NOMO-1 treated with dmso at 0.1 percent for 144 hours (cell line): ENCODE measurements around the gene NUBP1.
A peak's percentile ranks its signal among the peaks of the same experiment; 100 is the strongest.

Experiments
- DNase-seq: peaks from one replicate; lab custom pipeline; 2025; ENCODE audit not compliant: unreplicated experiment; lab: John Stamatoyannopoulos, UW

The NUBP1 gene

DNA sequence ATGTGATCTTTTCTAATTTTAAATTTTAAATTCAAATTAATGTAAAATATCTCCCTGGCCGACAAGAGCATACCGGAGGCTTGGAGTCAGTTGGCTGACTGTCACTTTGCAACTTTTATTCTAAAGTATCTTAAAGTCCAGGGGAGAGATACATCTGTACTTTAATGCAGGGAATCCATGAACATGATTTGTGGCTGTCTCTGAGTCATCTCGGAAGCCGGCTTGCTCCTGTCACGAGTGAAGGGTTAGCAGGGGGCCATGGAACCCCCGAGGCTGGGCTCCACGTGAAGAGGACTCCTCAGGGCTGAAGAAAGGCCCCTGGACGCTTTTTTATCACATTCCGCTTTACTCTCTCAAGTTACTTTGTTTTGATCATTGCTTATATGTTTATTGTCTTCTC, 61.7 kb downstream of the NUBP1 start:
- no peak for DNase-seq

GRCh38 chr16:10806698-10807097, 63.1 kb downstream of the NUBP1 start:
- DNase-seq, result peak; percentile 78

DNA sequence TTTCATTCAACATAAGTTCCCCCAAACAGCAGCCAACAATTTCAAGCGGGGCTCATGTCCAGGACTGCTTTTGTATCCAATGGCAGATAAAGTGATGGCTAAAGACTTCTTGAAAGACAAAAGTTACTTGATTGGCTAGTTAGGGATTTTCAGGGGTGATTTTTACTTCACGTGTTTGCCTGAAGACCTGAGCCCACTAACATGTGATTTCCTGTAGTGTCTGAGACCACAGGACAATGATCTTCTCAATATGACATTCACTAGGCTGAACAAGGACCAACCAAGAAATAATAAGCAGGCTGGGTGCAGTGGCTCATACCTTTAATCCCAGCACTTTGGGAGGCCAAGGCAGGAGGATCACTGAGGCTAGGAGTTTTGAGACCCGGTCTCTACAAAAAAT, 64.6 kb downstream of the NUBP1 start:
- no peak for DNase-seq

DNA sequence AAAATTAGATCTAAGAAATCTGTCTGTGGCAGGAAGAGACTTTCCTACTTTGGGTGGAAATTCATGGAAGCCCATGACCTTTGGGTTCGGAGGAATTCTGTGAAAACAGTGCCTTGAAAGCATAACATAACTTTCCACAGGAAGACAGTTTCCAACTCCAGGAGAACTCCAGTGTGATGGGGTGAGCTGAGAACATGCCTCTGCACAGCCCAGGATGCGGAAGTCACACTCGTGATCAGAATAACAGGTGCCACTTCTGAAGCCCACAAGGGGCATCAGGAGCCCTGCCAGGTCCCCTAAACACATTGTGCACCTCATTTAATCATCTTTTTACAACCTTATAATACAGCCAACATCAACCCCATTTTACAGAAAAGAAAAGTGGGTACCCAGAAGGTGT, 65.2 kb downstream of the NUBP1 start:
- no peak for DNase-seq

DNA sequence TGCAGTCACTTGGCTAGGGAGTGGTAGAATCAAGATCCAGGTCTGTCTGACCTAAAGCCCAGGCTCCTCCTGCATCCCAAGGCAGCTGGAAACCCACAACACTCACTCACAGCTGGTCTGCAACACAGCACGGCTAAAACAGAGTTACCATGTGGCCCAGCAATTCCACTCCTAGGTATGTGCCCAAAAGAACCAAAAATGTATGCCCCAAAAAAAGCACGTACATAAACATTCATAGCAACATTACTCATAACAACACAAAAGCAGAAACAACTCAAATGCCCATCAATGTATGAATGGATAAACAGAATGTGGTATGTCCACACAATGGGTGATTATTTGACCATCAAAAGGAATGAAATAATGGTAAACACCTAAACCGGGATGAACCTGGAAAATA, 66.1 kb downstream of the NUBP1 start:
- no peak for DNase-seq

DNA sequence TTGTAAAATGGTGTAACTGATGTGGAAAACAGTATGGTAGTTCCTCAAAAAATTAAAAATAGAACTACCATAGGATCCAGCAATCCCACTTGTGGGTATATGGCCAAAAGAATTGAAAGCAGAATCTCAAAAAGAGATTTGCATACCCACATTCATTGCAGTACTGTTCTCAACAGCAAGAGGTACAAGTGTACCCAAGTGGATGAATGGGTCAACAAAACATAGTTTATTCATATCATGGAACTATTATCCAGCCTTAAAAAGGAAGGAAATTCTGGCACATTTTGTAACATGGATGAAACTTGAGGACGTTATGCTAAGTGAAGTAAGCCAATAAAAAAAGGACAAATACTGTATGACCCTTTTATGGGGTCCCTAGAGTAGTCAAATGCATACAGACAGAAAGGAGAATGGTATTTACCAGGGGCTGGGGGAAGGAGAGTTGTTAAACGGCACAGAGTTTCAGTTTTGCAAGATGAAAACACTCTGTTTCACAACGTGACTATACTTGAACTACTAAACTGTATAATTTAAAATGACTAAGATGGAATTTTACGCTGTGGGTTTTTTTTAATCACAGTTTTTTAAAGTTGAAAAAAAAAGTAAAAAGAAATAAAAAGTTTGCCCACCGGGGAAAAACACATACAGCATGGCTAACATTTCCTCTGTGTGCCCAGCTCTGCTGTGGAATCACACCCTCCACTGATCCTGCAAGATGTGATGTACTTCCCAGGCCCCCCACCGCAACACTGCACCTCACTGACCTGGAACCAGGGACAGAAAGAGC, 68.9 kb downstream of the NUBP1 start:
- DNase-seq, result no peak

DNA sequence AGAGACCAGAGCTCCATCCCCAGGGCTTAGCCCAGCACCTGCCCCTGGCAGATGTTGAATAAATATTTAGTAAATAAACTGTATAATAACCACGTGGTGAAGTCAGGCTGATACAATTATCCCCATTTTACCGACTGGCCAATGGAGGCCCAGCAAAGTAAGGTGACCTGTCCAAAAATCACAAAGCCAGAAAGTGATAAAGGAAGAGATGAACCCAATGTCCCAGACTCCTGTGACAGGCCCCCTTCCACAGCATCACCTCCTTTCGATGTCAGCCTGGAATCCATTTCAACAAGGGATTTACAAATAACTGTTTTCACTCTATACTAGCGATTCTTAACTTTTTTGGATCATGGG, 69.4 kb downstream of the NUBP1 start:
- no peak for DNase-seq

DNA sequence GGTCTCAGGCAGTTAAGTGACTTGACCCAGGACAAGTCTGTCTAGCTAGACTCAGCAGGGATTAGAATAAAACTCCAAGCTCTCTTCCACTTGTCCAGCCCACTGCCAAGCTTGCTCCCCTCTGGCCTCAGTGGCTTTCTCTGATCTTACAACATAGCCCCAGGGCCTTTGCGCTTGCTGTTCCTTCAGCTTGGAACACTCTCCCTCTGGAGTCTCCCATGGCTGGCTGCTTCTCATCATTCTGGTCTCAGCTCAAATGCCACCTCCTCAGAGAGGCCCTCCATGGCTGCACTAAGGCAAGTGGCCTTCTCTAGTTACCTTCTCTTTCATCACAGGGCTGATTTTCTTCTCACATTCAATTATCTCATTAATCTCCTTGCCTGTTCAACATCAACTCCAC, 73.9 kb downstream of the NUBP1 start:
- DNase-seq, result no peak

- no peak for DNase-seq
Measured at GRCh38 chr16:10817963-10818941, 74.6 kb downstream of the NUBP1 start, which contains the start of gene TVP23A. Gene TVP23A, minus strand, starts transcription at chr16:10818794. Its CDS starts 301 bp downstream, at chr16:10818493.
